CD4-positive, alpha-beta T cell treated with Interleukin-15 for 1 hour (primary cell): ENCODE data around the gene TSKU.
"Not testable (repeated sequence)": the region's sequence is repeated elsewhere in the genome, so short reads cannot be mapped to it uniquely, and the experiment has no call there.

Experiments used
- DNase-seq: peaks from one replicate; pipeline ENCODE4 v3.0.0-alpha.2; 2020

TSKU gene

DNA sequence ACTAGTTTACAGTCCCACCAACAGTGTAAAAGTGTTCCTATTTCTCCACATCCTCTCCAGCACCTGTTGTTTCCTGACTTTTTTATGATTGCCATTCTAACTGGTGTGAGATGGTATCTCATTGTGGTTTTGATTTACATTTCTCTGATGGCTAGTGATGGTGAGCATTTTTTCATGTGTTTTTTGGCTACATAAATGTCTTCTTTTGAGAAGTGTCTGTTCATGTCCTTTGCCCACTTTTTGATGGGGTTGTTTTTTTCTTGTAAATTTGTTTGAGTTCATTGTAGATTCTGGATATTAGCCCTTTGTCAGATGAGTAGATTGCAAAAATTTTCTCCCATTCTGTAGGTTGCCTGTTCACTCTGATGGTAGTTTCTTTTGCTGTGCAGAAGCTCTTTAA, 43.8 kb downstream of the TSKU start:
- not testable (repeated sequence) for DNase-seq

DNA sequence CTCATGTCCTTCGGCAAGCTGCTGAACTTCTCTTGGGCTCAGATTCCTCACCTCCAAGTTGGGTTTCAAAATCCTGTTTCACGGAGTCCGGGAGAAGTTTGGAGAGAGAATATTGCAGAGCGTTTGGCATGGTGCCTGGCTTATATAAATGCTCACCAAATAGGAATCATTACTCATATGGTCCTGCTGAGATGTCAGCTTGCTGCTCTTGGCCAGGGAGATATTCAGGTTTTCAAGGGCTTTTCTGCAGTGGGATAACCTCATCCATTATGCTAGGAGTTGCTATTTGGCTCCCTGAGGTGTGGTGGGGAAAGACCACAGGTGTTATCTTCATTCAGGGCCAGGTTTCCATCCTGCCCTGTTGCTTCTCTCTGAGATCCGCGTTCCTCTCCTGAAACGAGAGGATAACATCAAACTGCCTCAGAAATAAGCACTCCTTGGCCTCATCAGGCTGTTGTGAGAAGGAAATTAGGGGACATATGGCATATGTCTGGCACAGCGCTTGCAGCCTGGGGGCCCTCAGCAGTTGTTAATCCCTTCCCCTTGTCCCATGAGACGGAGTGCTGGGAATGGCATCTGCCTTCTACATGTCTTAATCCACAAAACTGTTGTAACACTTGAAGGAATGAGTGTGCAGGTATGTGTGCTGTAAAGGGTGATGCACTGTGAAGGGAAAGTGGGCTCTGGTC, 47.6 kb downstream of the TSKU start:
- DNase-seq: no peak

DNA sequence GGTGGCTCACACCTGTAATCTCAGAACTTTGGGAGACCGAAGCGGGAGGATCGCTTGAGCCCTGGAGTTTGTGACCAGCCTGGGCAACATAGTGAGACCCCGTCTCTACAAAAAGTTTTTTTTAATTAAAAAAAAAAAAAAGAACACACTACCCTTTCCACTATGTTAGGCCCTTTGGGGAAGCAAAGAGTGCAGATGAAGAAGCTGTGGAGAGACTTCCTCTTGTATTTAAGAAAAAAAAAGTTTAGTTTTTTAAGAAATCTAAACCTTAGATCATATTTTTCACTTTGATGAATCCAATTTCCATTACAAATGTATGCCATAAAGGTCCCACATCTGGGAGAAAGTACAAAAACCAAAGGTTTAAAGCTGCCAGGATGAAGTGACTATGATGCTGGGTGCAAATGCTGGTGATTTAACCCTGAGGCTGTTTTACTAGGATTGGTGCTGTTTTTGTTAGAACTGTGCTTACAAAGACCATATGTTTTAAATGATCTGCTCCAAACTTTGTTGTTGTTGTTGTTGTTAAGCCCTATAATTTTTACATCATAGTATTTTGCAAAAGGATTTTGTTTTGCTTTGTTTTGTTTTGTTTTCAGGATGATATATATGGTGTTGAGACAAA, 48.6 kb downstream of the TSKU start:
- DNase-seq: no peak

DNA sequence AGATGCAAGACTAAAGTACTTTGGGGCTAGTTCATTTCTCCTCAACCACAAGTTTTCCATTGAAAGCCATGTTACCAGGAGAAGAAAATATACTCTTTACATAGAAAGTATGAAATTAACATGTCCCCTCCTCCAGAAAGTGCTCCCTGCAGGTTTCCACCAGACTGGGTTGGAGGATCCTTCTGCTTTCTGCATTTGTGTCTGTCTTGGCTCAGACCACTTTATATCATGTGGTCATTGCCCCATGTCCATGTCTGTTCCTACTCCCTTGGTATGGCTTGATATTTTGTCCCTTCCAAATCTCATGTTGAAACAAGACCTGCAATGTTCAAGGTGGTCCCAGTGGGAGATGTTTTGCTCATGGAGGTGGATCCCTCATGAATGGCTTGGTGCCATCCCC, 49.2 kb downstream of the TSKU start:
- no peak for DNase-seq

DNA sequence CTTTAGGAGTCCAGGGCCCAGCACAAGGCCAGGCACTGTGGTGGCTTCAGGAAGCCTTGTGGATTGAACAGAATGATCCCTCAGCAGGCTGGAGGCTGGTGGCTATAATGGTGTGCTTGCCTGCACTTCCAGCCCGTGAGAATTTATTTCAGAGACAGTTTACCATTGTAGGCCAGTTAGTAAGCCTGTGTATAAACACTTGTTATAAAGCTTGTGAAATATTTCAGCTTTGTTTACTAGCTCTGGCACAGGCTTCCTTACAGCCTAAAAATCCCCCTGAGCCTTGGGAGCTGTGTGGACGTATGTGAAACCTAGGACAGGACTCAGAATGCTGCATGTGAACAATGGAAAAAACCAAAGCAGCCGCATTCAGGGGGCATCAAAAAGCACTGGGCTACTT, 51.0 kb downstream of the TSKU start:
- DNase-seq: no peak

DNA sequence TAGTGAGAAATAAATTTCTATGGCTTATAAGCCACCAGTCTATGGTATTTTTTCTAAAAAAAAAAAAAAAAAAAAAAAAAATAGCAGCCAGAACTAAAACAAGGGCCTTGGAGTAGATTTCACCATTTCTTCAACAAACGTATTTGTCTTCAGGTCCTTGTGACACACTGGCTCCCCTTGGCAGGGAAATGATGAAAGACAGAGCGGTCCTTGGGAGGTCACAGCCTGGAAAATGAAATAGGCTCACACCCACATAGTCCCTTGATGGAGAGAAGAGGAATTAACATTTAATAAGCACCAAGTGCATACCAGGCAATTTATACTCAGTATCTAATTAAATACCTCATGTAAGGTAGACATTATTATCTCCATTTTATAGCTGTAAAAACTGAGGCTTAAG, 51.9 kb downstream of the TSKU start:
- no peak for DNase-seq

DNA sequence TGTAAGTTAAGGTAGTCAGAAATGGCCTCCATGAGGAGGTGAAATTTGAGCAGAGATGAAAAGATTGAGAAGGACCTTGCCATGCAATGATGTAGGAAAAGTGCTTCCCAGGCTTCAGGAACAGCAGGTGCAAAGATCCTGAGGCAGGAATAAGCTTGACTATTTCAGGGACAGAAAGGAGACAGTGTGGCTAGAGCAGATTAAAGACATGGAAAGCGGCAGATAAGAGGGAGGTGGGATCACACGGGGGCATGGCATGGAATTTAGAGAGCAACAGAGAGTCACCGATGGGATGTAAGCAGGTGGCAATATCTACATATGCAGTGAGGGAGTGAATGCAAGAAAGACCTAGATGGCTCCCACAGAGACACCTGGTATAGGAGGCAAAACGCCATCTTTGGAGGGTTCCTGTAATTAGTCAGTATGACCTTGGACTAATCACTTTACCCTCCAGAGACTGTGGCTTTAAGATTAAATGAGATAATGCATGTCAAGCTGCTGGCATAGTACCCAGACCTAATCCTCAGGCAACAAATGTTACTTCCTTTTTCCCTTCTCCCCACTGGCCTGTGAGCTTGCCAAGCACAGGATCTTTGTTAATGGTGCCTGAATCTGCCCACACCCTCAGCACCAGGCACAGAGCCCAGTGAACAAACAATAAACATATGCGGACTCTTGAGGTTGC, 52.9 kb downstream of the TSKU start:
- no peak for DNase-seq

DNA sequence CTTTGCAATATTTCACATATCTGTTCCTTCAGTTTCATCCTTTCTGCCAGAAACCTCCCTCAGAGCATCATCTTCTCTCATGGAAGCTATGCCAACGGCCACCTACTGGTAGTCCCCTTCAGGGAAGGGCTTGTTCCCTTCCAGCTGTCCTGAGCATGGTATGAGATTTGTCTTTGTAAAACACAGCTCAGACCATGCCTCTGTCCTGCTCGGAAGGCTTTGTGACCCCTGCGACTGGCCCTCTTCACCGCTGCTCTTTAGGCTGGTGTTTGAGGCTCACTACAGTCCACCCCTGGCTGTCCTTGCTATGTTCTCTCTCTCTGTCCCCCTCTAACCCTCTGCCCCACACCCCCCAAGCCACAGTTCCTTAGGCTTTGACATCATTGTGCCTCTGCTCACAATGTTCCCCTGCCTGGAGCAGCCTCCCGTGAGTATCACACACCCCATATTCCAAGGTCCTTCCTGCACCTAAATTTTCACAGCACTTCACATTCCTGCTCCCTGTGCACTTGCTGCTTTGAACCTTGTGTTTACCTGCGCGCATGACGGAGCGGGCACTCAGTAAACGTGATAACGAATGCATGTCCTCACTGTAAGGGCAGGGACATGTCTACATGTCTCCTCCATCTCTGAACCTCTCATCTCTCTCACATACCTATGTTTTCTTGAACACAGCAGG, 53.6 kb downstream of the TSKU start:
- DNase-seq: no peak

DNA sequence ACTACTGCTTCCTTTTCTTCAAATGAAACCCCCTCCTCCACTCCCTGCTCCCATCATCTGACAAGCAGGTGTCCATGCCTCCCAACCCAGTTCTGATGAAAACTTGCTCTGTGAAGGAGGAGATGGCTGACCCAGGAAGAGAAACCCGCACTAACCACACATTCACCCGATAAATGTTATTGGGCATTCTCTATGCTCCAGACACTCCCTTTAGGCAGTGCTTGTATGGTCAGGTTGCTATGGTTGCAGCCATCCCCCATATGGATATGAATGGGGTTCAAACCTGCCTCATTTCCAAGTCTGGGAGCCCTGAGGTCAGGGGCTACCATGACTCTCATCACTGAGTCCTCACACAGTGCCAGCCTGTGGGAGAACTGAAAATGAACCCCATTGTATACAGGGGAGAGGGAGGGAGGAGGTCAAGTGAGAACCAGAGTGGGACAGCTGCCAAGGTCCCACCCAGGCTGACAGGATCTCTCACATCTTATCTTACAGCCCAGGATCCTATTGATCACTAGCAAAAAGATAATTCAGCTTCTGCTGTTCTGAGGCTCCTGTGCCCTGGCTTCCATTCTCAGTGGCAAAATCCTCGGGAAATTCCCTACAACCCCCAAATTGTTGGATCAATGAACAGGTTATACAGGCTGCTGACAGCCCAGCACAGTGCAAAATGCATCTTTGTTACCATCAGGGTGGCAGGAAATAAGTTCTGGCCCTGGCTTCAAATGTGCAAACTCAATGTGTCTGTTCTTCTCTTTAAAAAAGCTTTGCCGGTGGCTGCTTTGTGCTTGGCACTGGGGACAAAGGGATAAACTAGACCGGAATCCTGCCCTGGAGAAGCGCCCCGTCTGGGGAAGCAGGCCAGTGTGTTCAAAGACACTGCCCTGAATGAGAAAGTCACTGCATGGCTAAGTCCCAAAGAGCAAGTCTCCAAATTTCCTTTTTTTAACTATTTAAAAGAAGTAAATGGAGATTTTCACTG, 54.8 kb downstream of the TSKU start:
- no peak for DNase-seq

DNA sequence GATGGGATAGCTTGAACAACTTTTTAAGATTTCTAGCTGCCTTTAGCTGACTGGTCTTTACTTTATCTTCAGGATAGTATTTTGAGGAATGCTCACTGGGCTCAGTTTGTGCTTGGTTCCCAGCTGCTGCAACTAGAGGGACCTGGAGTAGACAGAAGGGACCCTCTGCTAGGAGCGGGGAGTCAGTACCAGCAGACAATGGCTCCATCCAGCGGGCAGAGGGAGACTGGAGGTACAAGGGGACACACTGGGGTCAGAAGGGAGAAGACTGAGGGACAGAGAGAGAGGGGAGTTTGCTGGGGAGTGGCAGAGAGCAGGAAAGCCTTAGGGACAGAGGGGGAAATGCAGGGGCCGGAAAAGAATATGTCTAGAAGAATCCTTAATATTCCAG, 55.5 kb downstream of the TSKU start:
- no peak for DNase-seq

DNA sequence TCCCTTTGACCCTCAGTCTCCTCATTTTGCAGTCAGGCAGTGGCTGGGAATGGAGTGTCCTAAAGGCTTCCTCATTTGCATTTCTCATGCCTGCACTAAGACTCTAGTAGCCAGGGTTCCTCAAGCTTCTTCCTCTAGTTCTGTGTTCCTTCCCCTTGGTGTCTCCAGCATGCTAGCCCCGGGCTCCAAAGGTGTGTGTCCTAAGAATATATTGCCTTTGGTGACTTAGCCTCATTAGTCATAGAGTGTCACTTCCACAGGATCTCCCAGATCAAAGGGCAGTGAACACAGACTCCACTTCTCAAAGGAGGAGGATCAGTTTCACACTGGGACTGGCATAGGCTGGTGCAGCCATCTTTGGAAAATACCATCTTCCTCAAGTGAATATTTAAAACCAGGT, 56.2 kb downstream of the TSKU start:
- DNase-seq: no peak

DNA sequence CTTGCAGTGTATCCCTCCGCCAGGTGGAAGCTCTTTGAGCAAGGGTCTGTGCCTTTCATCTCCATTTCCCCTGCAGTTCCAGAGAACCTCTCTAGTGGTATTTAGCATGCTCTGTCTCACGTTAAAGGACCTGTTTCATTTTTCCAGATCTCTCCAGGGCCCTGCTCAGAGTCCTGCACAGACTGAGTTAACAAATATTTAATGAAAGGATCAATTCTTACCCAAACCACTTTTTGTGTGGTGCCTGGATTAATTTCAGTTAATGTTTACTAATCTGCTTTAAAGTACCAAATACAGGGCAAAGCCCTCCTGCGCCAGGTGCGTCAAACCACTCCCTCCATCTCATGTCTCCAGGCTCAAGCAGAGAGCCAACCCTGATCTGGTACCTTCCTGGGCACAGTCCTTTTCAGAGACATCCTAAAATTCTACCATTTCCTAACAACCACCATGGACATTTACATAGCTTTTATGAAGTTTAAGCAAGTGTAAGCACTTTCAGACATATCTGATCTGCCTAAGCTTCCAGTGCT, 58.8 kb downstream of the TSKU start:
- DNase-seq: no peak

DNA sequence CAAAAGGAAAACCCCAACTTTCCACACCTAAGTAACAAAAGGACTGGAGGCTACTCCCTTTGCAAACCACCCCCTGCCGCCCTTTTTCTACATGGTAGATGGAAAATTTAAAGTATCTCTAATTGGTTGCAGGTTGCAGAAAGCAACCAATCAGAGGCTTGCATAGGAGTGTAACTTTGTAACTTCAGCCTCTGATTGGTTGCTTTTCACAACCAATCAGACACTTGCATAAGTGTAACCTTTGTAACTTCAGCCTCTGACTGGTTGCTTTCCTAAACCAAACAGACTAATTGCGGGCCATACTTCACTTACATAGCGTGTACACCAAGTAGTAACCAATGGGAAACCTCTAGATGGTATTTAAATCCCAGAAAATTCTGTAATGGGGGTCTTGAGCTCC, 60.8 kb downstream of the TSKU start:
- DNase-seq: no peak

DNA sequence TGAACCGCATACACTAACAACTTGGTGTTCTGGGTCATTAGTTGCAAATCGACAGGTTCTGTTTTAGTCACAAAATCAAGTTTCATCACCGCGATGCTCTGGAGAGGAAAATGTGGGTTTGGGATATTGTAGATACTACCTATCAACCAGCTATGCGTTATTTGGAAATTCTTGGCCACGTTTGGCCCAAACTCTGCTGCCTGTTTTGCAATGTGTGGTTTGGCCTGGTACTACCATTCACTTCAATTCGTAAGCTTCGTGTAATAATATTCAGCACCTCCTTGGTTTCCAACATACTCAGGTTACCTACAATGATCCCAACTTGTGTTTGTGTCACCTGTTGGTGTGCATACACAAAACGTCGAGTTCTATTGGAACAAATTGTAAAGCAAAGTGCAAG, 61.4 kb downstream of the TSKU start:
- no peak for DNase-seq

DNA sequence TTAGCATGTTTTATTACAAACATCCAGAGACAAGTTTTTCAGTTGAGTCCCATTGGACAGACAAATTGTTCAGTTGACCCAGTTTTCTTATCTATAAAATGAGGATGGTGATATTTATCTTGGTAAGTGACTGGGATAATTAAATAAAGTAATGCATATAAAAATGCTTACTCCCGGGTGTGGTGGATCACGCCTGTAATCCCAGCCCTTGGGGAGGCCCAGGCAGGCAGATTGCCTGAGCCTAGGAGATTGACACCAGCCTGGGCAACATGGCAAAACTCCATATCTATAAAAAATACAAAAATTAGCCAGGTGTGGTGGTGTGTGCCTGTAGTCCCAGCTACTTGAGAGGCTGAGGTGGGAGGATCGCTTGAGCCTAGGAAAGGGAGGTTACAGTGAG, 61.9 kb downstream of the TSKU start:
- DNase-seq: no peak

DNA sequence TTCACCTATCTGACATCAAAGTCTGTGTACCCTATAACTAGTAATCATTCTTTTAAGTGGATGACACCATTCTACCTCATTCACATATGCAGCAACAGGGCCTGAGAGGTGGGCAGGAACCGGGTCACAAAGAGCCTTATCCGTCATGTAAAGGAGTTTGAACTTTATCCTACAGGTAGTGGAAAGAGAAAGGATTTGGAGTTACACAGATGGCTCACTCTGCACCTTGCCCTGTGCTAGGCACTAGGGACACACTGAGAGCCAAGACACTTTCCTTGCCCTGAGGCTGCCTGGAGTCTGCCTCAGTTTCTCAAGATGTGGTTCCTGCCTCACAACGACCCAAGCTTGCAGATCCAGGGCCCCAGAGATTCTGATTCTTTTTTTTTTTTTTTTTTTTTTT, 63.3 kb downstream of the TSKU start:
- no peak for DNase-seq
